GM21619 (cell line): ENCODE measurements around the gene SHC1.

ENCODE experiments used
- ATAC-seq: cut with Tn5 transposase; IDR thresholded peaks from one replicate; pipeline ENCODE4 v1.9.1; 2021; ENCODE audit not compliant: unreplicated experiment

SHC1 gene

GRCh38 chr1:154974102-154974807 is 3.7 kb upstream of the SHC1 start, which contains the start of gene CKS1B:
CKS1B (plus strand) TSS chr1:154974681; CDS start chr1:154974746, 65 bp downstream.
- ATAC-seq, result peak; percentile 71

GRCh38 chr1:154973344-154974101 is 3.0 kb upstream of the SHC1 start:
- ATAC-seq, result no peak

GRCh38 chr1:154972517-154973343 is 2.2 kb upstream of the SHC1 start:
- no peak for ATAC-seq

- no peak for ATAC-seq
Observed at GRCh38 chr1:154972213-154972516, 1.6 kb upstream of the SHC1 start.

DNA sequence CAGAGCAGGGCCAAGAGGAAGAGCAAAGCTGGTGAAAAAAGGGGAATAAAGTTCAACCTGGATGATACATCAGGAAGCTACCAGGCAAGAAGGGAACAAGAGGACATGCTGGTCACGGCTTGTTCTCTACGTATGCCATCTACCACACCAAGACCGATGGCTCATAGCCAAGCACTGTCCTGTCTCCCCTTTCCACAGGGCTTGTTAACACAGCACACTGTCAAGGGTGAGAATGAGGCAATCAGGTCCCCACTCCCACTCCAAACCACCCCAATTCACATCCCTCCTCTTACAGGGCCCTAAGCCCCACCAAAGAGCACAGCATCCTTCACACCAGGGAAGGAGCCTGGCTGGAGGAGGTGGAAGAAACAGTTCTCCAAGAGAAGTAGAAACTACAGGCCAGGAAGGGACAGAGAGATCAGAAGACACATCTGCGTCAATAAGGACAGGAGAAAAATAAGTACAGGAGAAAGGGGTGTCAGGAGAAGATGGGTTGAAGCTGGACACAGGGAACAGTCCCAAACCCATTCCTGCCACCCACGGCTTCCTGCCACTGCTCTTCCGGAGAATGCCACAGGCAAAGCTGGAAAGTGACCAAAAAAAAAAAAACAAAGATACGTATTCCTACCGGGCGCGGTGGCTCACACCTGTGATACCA is 923 bp upstream of the SHC1 start:
- no peak for ATAC-seq

- no peak for ATAC-seq
Observed at GRCh38 chr1:154969860-154970452, 591 bp downstream of the SHC1 start.

GRCh38 chr1:154969246-154969645 is 1.3 kb downstream of the SHC1 start:
- ATAC-seq, result no peak

- ATAC-seq, result no peak
Observed at GRCh38 chr1:154968731-154969130, 1.8 kb downstream of the SHC1 start.

GRCh38 chr1:154967331-154967950 is 3.1 kb downstream of the SHC1 start:
- ATAC-seq, result no peak

GRCh38 chr1:154966111-154966510 is 4.4 kb downstream of the SHC1 start:
- no peak for ATAC-seq

- ATAC-seq, result no peak
Observed at GRCh38 chr1:154964359-154964758, 6.2 kb downstream of the SHC1 start.

GRCh38 chr1:154963643-154964042 is 6.9 kb downstream of the SHC1 start:
- no peak for ATAC-seq

DNA sequence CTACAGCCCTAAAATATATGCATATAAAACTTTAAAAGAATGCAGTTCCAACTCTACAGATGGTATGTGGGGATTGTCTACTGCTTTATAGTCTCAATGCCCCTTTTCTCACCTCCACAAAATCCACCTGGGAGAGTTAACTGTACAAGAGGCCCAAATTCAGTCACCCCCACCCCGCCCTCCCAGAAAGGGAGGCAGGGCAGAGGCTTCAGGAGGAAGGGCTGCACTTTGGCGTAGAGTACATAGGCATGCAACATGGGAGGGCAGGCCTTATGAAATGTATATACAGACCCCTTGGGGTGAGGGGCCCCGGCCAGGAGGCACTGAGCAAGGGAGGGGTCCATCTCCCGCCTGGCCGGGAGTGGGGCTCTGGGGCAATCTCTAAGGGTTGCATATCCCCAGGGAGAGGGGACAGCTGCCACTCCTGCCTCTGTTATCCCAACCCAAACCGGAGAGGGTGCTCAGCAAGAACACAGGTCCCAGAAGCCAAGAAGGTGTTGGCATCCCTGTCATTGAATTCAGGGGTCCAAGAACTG is 7.7 kb downstream of the SHC1 start:
- ATAC-seq, result no peak

- peak; percentile 26 for ATAC-seq
Observed at GRCh38 chr1:154962156-154962749, 8.3 kb downstream of the SHC1 start.

DNA sequence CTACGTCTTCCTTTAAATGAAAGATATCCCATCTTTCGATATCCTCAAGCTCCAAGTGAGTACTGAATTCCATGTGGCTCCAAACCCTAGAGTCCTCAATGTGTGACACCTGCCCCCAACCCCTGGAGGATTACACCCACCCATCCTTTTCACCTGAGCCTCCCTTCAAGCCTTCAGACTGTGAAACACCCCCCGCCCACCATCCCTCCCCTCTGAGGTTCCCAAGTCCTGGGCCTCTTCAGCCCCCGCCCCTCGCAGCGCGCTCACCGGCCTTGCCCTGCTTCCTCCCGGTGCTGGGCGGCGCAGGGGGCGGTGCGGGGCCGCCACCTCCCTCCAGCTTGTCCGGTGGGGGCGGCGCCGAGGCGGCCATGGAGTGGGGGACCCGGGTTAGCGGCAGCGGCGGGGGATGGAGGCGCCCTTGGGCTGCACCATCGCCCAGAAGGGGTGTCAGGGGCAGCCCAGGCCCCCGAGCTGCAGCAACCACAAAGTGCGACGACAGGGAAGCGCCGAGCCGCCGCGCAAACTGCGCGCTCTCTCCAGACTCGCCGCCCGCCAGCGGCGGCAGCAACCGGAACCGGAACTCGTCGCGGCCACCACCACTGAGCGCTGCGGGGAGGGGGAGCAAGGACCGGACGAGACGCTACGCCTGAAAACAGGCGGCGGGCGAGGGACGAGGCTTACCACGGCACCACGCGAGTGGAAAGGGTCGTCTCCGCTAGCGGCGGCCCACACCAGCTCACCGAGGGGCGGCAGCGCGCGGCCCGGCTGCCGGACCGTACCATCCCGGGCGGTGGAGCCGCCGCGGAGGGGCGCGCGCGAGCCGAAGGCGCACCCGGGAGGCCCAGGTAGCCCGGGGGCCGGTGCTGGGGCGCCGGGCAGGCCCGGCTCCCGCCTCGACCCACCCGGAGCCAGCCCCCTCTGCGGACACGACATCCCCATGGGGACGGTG is 9.1 kb downstream of the SHC1 start, which contains the start of gene PYGO2:
Gene PYGO2 (minus strand): TSS at position 576 of the 949 bp plus-strand sequence. CDS start 206 bp downstream, at position 370.
- ATAC-seq, result peak; percentile 67

DNA sequence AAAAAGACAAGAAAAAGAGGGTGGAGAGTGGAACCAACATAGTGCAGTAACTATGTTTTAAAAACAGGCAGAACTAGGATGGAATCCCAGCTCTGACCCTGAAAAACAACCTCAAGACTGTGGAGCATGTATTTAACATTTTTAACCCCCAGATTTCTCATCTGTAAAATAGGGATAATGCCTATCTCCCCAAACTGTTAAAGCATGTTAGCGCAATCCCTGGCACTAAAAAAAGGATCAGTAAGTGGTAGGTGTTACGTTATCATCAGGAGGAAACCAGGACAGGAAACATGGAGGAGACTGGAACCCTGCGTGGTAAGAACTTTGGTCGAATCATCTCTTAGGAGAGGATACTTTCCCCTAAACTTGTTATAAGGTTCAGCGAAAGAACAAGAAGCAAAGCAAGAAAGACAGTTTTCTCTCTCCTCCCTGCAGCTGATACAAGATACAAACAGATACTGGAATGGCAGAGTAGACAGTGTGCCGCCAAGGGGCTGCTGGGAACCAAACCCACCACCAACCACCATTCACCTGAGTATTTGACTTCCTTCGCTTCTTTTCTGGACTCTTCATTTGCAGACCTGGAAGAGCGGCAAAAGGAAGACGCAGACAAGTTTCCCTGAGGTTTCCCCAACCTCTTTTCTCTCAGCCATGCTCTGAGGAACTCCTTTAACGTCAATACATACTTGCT is 10.0 kb downstream of the SHC1 start:
- no peak for ATAC-seq

DNA sequence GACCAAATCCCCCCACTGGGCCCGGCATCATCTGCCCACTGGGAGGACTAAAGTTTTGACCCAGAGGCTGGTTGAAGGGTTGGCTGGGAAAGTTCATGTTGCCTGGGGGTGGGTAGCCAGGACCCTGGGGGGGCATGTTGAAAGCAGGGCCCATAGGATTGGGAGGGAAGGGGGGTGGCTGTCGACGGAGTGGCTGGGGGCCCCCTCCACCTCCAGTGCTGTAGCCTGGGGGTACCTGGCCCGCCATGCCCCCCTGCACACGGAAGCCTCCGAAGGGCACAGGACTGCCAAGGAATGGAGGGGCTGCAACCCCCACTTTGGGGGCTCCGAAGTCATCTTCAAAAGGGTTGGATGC is 11.1 kb downstream of the SHC1 start:
- no peak for ATAC-seq
